ENCODE measurements around the gene OR56B4.
"Not testable (repeated sequence)": the region's sequence is repeated elsewhere in the genome, so short reads cannot be mapped to it uniquely, and the experiment has no call there.

Gene OR56B4, protein sequence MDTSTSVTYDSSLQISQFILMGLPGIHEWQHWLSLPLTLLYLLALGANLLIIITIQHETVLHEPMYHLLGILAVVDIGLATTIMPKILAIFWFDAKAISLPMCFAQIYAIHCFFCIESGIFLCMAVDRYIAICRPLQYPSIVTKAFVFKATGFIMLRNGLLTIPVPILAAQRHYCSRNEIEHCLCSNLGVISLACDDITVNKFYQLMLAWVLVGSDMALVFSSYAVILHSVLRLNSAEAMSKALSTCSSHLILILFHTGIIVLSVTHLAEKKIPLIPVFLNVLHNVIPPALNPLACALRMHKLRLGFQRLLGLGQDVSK

DNA sequence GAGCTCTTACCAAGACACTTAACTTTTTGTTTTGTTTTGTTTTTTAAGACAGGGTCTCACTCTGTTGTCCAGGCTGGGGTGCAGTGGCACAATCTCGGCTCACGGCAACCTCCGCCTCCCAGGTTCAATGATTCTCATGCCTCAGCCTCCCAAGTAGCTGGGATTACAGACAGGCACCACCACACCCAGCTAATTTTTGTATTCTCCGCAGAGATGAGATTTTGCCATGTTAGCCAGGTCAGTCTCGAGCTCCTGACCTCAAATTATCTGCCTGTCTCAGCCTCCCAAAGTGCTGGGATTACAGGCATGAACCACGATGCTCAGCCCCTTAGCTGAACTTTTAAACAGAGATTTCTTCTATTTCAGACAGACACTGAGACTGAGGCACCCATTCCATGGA, at the start of gene OR56B4:
OR56B4 (plus strand) TSS at position 301 of the 400 bp plus-strand sequence; CDS start at position 396, 95 bp downstream.
- not testable (repeated sequence) for DNase-seq; H3K9me3 ChIP-seq (ENCODE audit: severe bottlenecking); H3K36me3 ChIP-seq; H3K4me3 ChIP-seq (ENCODE audit: low read depth, low read length); H3K27ac ChIP-seq
- H3K27me3 ChIP-seq (ENCODE audit: insufficient read depth, low read depth, severe bottlenecking): peaks cover 57% of the 10 kb centered on the region

DNA sequence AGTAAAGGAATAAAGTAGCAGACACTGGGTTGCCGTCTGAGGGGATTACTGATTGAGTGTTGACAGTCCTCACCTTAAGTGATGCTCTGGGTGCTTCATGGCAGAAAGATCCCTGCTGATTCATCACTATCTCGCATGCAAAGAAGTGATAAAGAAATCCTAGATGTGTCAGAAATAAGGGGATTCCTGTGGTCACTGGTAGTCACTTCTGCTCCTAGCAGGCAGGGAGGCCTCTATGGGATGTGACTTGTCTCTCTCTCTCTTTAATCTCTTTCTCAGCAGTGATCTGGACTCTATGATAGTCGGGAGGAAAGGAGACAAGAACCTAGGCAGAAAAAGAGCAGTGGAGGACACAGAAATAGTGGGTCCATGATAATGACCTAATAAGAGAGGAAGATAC, 46.0 kb upstream of the OR56B4 start:
- DNase-seq: no peak
- H3K36me3 ChIP-seq: no peaks in the 10 kb centered on the region
- no peak overlapping the region for H3K4me3 ChIP-seq (ENCODE audit: low read depth, low read length)
- no peaks in the 10 kb centered on the region for H3K9me3 ChIP-seq (ENCODE audit: severe bottlenecking)
- H3K27ac ChIP-seq: no peak overlapping the region
- peaks cover 47% of the 10 kb centered on the region for H3K27me3 ChIP-seq (ENCODE audit: insufficient read depth, low read depth, severe bottlenecking)
- TF ChIP-seq, protein P1, sequence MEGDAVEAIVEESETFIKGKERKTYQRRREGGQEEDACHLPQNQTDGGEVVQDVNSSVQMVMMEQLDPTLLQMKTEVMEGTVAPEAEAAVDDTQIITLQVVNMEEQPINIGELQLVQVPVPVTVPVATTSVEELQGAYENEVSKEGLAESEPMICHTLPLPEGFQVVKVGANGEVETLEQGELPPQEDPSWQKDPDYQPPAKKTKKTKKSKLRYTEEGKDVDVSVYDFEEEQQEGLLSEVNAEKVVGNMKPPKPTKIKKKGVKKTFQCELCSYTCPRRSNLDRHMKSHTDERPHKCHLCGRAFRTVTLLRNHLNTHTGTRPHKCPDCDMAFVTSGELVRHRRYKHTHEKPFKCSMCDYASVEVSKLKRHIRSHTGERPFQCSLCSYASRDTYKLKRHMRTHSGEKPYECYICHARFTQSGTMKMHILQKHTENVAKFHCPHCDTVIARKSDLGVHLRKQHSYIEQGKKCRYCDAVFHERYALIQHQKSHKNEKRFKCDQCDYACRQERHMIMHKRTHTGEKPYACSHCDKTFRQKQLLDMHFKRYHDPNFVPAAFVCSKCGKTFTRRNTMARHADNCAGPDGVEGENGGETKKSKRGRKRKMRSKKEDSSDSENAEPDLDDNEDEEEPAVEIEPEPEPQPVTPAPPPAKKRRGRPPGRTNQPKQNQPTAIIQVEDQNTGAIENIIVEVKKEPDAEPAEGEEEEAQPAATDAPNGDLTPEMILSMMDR (IDR thresholded peaks at IDR 0.05; ENCODE audit: low read depth, low read length): no peak

DNA sequence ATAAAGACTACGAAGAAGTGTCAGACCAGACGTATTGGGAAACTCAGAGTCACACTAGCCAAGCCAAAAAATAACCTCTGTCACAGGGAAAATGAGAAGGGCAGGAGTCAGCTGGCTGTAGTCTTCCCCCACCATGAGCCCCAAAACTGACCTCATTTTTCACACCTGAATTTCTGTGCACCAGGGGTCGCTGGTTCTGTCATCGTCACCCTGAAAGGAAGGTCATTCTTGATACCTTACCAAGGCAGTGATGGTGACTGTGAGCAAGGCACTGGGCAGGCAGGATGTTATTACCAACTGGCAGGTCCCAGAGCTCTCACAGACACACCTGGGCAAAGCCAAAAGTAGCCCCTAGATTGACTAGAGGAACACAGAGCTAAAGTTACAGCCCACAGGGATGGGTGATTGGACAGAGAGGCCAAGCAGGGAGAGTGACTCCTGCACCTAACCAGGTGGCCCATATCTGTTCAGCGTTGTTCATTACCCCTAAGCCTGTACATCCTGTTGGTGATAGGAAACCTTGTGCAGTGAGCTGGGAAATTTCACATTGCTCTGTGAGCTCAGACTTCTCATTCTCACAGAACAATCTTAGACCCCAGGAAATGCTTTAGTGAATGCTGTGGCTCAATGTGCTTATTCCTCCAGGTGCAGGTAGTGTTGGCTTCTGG, 44.7 kb upstream of the OR56B4 start:
- no peak for DNase-seq
- Histone ChIP-seq H3K4me3 (ENCODE audit: low read depth, low read length) (no peak overlapping the region), H3K27me3 (ENCODE audit: insufficient read depth, low read depth, severe bottlenecking) (peaks cover 48% of the 10 kb centered on the region), H3K27ac (no peak overlapping the region), H3K36me3 (no peaks in the 10 kb centered on the region), H3K9me3 (ENCODE audit: severe bottlenecking) (no peaks in the 10 kb centered on the region)
- TF ChIP-seq, protein P1 (IDR thresholded peaks at IDR 0.05; ENCODE audit: low read depth, low read length): no peak; the same call in 1 of the 2 replicates

DNA sequence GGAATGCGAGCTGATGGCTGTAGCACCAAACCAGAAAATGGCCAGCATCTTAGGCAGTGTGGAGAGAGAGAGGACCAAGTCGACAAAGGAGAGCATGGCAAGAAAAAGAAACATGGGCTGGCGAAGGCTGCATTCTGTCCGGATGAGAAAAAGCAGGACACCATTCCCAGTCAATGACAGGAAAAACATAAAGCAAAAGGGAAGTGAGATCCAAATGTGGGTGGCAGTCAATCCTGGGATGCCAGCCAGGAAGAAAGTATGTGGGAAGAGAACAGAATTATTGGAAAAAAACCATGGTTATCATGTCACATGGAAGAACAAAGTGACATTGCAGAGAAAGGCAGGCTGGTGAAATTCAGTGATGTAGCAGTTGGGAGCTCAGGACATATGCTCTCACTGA, 40.0 kb upstream of the OR56B4 start:
- H3K4me3 ChIP-seq (ENCODE audit: low read depth, low read length): no peak overlapping the region
- H3K36me3 ChIP-seq: no peaks in the 10 kb centered on the region
- H3K9me3 ChIP-seq (ENCODE audit: severe bottlenecking): no peaks in the 10 kb centered on the region
- TF ChIP-seq, protein P1 (IDR thresholded peaks at IDR 0.05; ENCODE audit: low read depth, low read length): no peak
- no peak overlapping the region for H3K27ac ChIP-seq
- no peak for DNase-seq
- peaks cover 30% of the 10 kb centered on the region for H3K27me3 ChIP-seq (ENCODE audit: insufficient read depth, low read depth, severe bottlenecking)

DNA sequence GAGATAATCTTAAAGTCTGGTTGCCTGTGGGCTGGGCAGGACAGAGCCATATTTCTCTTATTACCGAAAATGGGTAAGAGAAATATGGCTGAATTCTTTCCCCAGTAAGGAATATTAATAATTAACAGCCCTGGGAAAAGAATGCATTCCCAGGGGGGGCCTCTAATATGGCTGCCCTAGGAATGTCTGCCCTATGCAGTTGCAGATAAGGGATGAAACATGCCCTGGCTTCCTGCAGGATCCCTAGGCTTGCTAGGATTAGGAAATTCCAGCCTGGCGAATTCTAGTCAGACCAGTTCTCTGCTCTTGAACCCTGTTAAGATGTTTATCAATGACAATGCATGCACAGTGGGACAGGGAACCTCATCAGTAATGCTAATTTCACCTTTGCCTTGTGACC, 31.0 kb upstream of the OR56B4 start:
- H3K4me3 ChIP-seq (ENCODE audit: low read depth, low read length); H3K27ac ChIP-seq; H3K36me3 ChIP-seq; H3K9me3 ChIP-seq (ENCODE audit: severe bottlenecking); DNase-seq: not testable (repeated sequence)
- H3K27me3 ChIP-seq (ENCODE audit: insufficient read depth, low read depth, severe bottlenecking): peaks cover 29% of the 10 kb centered on the region

DNA sequence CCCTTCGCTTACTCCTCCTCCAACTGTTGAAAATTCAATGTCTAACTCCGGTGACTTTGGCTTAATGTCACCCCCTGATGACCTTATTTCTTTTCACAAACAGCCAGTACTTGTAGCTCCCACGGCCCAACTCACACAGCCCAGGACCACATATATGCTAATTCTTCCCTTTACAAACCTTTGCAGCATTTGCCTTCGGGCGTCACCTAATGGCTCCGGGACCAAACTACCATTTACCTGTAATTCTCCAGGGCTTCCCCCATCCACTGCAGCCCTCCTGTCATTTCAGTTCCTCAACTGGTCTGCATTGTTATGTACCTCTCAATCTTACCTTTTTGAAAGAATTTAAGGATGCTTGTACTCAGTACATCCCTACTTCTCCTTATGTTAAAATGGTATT, 29.8 kb upstream of the OR56B4 start:
- no peak for DNase-seq
- H3K4me3 ChIP-seq (ENCODE audit: low read depth, low read length): no peak overlapping the region
- TF ChIP-seq, protein P1 (IDR thresholded peaks at IDR 0.05; ENCODE audit: low read depth, low read length): no peak

More for the DNA sequence above, 29.8 kb upstream of the OR56B4 start:
- Histone ChIP-seq H3K9me3 (ENCODE audit: severe bottlenecking) (peaks cover 9% of the 10 kb centered on the region), H3K27me3 (ENCODE audit: insufficient read depth, low read depth, severe bottlenecking) (peaks cover 37% of the 10 kb centered on the region), H3K27ac (no peak overlapping the region), H3K36me3 (no peaks in the 10 kb centered on the region)

Data from WERI-Rb-1 (cell line).